Nephron (organoid): ENCODE data around the gene DMXL1.
"Not testable (repeated sequence)": the region's sequence is repeated elsewhere in the genome, so short reads cannot be mapped to it uniquely, and the experiment has no call there.

Experiments used
- H3K27ac Mint-ChIP-seq, 3 experiments: 2 replicates each; pipeline ENCODE4 v1.8.0; 2020; ENCODE audit warnings: mixed read lengths in 3 of 3, mild to moderate bottlenecking in 2 of 3, moderate library complexity in 1 of 3
- H3K27me3 Mint-ChIP-seq: 2 replicates; pipeline ENCODE4 v1.8.0; 2021; ENCODE audit warnings: low read depth, mild to moderate bottlenecking, moderate library complexity, mixed read lengths
- H3K36me3 Mint-ChIP-seq: 2 replicates; pipeline ENCODE4 v1.8.0; 2020; ENCODE audit warnings: low read depth, mixed read lengths
- H3K4me1 Mint-ChIP-seq: 2 replicates; pipeline ENCODE4 v1.8.0; 2020; ENCODE audit warnings: mixed read lengths
- H3K4me3 Mint-ChIP-seq, 3 experiments: 2 replicates each; pipeline ENCODE4 v1.8.0; 2020; ENCODE audit warnings: mild to moderate bottlenecking in 3 of 3, mixed read lengths in 3 of 3, moderate library complexity in 2 of 3
- H3K9me3 Mint-ChIP-seq: 2 replicates; pipeline ENCODE4 v1.8.0; 2020; ENCODE audit warnings: mixed read lengths
- CTCF ChIP-seq, 3 experiments: fragments of 200-600 bp; sonication (generic); IDR thresholded peaks; one replicate each; pipeline ENCODE4 v1.5.0; 2021; ENCODE audit warnings: antibody characterized with exemption in 3 of 3; ENCODE audit not compliant: unreplicated experiment in 3 of 3

Gene DMXL1

GRCh38 chr5:119117237-119117636 is 46.4 kb downstream of the DMXL1 start:
- Mint-ChIP-seq H3K4me3 (no peak overlapping the region), H3K27ac (no peak overlapping the region), H3K4me1 (no peaks in the 10 kb centered on the region), H3K27me3 (no peaks in the 10 kb centered on the region), H3K9me3 (peaks cover 11% of the 10 kb centered on the region), H3K36me3 (peaks cover 59% of the 10 kb centered on the region)
- no peak for TF ChIP-seq CTCF (IDR thresholded peaks at IDR 0.05; ENCODE audit: unreplicated experiment in 3 of 3)

- TF ChIP-seq CTCF (IDR thresholded peaks at IDR 0.05; ENCODE audit: unreplicated experiment in 3 of 3): no peak
- Mint-ChIP-seq H3K27ac (no peak overlapping the region), H3K4me1 (no peaks in the 10 kb centered on the region), H3K4me3 (no peak overlapping the region), H3K27me3 (no peaks in the 10 kb centered on the region), H3K9me3 (peaks cover 11% of the 10 kb centered on the region), H3K36me3 (peaks cover 62% of the 10 kb centered on the region)
Observed at GRCh38 chr5:119118000-119118399, 47.1 kb downstream of the DMXL1 start.

- no peaks in the 10 kb centered on the region for H3K27me3 Mint-ChIP-seq
- H3K27ac Mint-ChIP-seq: no peak overlapping the region
- no peaks in the 10 kb centered on the region for H3K4me1 Mint-ChIP-seq
- peaks cover 11% of the 10 kb centered on the region for H3K9me3 Mint-ChIP-seq
- no peak for TF ChIP-seq CTCF (IDR thresholded peaks at IDR 0.05; ENCODE audit: unreplicated experiment in 3 of 3)
- H3K4me3 Mint-ChIP-seq: no peak overlapping the region
- peaks cover 75% of the 10 kb centered on the region for H3K36me3 Mint-ChIP-seq
Observed at GRCh38 chr5:119120893-119121292, 50.0 kb downstream of the DMXL1 start.

GRCh38 chr5:119122474-119122873 is 51.6 kb downstream of the DMXL1 start:
- not testable (repeated sequence) for H3K27ac Mint-ChIP-seq, H3K4me1 Mint-ChIP-seq, H3K4me3 Mint-ChIP-seq, H3K27me3 Mint-ChIP-seq
- Mint-ChIP-seq H3K9me3 (peaks cover 13% of the 10 kb centered on the region), H3K36me3 (peaks cover 62% of the 10 kb centered on the region)

GRCh38 chr5:119123280-119123679 is 52.4 kb downstream of the DMXL1 start:
- no peak overlapping the region for H3K4me3 Mint-ChIP-seq
- TF ChIP-seq CTCF (IDR thresholded peaks at IDR 0.05; ENCODE audit: unreplicated experiment in 3 of 3): no peak

GRCh38 chr5:119129770-119130169 is 58.9 kb downstream of the DMXL1 start:
- no peaks in the 10 kb centered on the region for H3K27me3 Mint-ChIP-seq
- H3K27ac Mint-ChIP-seq: peak overlapping the region in 1 of 3 experiments; percentile 28
- no peaks in the 10 kb centered on the region for H3K4me1 Mint-ChIP-seq
- H3K36me3 Mint-ChIP-seq: peaks cover 50% of the 10 kb centered on the region
- no peak for TF ChIP-seq CTCF (IDR thresholded peaks at IDR 0.05; ENCODE audit: unreplicated experiment in 3 of 3)
- H3K4me3 Mint-ChIP-seq: no peak overlapping the region
- peaks cover 6% of the 10 kb centered on the region for H3K9me3 Mint-ChIP-seq

More at GRCh38 chr5:119123280-119123679, 52.4 kb downstream of the DMXL1 start:
- H3K36me3 Mint-ChIP-seq: peaks cover 60% of the 10 kb centered on the region
- H3K27me3 Mint-ChIP-seq: no peaks in the 10 kb centered on the region
- H3K4me1 Mint-ChIP-seq: no peaks in the 10 kb centered on the region
- H3K27ac Mint-ChIP-seq: no peak overlapping the region
- peaks cover 13% of the 10 kb centered on the region for H3K9me3 Mint-ChIP-seq
